Measurements from ENCODE around the gene WRNIP1. TPM values are rescaled to one million over a fixed set of nuclear protein-coding genes. Genes with fewer than 3 reads are reported as not detected.

WRNIP1 gene
- total and polyA plus RNA-seq, 9 of the 15 experiments (the other 6 are each of a cell fraction or from before 2014, with no cell fraction given) = 13.2 to 63.6 (median 48.6) TPM

- TF ChIP-seq CEBPG (CRISPR knock-in tag; IDR thresholded peaks at IDR 0.05) = no peak
- no peak for TF ChIP-seq CEBPG (tag; conservative IDR thresholded peaks at IDR 0.05 in 1 of 2, IDR thresholded peaks at IDR 0.05 in 1 of 2)
- TF ChIP-seq SPI1 (IDR thresholded peaks at IDR 0.05; ENCODE audit: borderline replicate concordance, low read depth, low read length) = no peak
- TF ChIP-seq TCFL5 (CRISPR knock-in tag; conservative IDR thresholded peaks at IDR 0.05) = no peak
- TF ChIP-seq FOXK2 (conservative IDR thresholded peaks at IDR 0.05 in 1 of 2, IDR thresholded peaks at IDR 0.05 in 1 of 2; ENCODE audit: low read depth in 2 of 2) = peak; percentile 29 to 60; a peak in 1 of 4 replicates
- TF ChIP-seq NR2C1 (IDR thresholded peaks at IDR 0.05) = no peak
- TF ChIP-seq NR2C1 (tag; IDR thresholded peaks at IDR 0.05) = no peak
- TF ChIP-seq CHD7 (IDR thresholded peaks at IDR 0.05; ENCODE audit: low read depth, low read length) = no peak
- no peak for TF ChIP-seq CHCHD3 (CRISPR knock-in tag; IDR thresholded peaks at IDR 0.05)
- no peak for TF ChIP-seq PHF21A (IDR thresholded peaks at IDR 0.05; ENCODE audit: borderline replicate concordance, low read depth)
- no peak for TF ChIP-seq PPARD (CRISPR knock-in tag; IDR thresholded peaks at IDR 0.05)
- TF ChIP-seq SOX6 (IDR thresholded peaks at IDR 0.05) = peak; percentile 10; the same call in 1 of the 2 replicates
Measured at GRCh38 chr6:2764610-2765165, 505 bp upstream of the WRNIP1 start (continued).
